CD4-positive, alpha-beta T cell treated with Interleukin-17A for 1 hour (primary cell): ENCODE results near the gene HMGXB3.
"Not testable (repeated sequence)": the region's sequence is repeated elsewhere in the genome, so short reads cannot be mapped to it uniquely, and the experiment has no call there.

Experiments
- DNase-seq: peaks from one replicate; pipeline ENCODE4 v3.0.0-alpha.2; 2020

HMGXB3 gene

DNA sequence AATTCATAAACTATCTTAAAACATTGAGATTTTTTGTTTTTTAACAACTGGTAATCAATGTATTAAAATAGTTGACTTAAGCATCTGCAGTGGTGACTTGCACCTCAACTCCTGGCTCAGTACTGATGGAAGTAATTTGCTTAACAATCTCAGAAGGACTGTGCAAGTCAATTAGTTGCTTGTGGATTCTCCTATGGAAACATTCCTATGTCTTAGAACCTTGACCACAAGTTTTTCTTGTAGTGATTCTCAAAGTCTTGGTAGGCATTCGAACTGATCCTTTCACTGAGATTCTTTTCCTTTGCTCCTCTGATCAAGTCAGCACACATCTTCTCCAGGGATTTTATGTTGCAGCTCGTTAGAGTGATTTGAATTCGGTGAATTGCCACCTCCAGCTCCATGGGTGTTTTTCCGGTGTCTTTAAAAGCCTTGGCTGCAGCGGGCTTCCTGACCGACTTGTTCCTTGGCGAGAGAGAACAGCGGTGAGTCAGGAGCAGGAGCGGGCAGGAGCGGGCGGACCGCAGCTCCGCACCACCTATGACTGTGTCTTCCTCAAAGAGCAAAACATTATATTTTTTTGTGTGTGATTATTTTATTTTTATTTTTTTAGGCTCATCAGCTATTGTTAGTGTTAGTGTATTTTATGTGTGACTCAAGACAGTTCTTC is 21.1 kb downstream of the HMGXB3 start:
- DNase-seq = no peak

DNA sequence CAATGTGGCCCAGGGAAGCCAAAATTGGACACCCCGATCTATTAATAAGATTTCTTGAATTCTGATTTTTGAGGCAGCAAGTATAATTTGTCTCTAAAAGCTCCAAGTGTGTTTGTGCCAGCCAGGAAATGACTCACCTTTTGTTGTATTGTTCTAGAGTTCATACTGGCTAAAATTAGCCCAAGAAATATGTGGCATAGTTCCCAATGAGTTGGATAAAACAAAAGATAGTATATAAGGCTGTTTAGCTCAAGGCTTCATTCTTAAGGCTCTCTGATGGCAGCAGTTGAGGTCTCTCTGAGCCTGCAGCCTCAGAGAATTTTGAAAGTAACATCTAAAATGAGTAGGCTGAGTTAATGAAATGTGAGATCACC is 21.6 kb downstream of the HMGXB3 start:
- no peak for DNase-seq

DNA sequence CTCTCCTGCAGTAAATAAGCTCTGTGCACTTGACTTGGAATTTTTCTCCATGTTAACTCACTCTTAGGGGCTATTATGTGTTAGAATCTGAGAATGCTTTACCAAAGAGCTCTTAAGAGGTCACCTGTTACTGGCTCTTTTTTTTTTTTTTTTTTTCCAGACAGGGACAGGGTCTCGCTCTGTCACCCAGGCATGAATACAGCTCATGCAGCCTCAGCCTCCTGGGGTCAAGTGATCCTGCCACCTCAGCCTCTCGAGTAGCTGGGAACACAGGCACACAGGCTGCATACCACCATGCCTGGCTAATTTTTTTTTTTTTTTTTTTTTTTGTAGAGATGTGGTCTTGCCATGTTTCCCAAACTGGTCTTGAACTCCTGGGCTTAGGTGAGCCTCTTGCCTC is 22.1 kb downstream of the HMGXB3 start:
- no peak for DNase-seq

DNA sequence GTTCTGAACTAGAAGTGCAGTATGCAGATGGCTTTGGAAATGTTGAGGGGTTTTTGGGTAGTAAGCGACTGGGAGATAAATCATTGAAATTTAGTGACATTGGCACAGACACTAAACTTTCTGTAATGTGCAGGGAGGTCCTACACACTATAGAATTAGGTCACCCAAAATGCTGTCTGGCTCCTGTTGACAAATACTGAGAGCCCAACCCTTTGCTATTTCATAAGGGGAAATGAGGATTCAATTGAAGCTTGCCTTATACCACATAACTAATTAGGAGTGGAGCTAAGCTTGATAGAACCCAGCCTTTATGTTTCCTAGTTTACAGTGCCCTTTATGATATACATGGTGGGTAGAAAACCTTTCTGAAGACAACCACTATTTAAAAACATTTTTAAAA is 22.6 kb downstream of the HMGXB3 start:
- no peak for DNase-seq

DNA sequence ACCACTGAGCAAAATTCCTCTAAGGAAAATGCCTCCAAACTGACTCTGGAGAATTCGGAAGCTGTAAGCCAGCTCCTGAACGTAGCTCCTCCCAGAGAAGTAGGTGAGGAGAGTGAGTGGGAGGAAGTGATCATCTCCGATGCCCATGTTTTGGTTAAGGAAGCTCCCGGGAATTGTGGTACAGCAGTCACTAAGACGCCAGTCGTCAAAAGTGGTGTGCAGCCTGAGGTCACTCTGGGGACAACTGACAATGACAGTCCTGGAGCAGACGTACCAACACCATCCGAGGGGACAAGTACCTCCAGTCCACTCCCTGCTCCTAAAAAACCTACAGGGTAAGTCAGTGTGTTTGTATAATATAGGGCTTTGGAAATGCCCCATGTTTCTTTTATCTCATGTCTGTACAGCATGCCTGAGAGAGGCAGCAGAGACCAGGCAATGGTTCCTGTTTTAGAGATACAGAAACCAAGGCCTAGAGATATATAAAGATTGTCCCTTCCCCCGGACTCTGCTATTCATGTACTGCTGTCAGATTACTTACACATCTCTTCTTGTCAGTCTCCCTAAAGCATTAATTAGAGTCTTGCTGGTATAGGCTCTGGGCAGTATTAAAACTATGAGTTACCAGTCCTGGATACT is 23.9 kb downstream of the HMGXB3 start:
- no peak for DNase-seq

DNA sequence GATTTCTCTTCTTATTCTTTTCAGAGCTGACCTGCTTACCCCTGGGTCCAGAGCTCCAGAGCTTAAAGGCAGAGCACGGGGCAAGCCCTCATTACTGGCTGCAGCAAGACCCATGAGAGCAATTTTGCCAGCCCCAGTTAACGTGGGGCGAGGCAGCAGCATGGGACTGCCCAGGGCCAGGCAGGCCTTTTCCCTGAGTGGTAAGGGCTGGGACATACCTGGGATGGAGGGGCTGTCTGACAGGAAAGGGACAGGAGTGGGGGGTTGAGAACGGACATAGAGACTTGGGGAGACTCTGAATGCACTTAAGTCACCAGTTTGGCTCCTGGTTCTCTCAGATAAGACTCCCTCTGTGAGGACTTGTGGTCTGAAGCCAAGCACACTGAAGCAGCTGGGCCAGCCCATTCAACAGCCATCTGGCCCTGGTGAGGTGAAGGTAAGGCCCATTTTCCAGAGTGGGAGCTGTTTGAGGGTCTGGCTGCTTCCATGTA is 26.2 kb downstream of the HMGXB3 start:
- DNase-seq = no peak

DNA sequence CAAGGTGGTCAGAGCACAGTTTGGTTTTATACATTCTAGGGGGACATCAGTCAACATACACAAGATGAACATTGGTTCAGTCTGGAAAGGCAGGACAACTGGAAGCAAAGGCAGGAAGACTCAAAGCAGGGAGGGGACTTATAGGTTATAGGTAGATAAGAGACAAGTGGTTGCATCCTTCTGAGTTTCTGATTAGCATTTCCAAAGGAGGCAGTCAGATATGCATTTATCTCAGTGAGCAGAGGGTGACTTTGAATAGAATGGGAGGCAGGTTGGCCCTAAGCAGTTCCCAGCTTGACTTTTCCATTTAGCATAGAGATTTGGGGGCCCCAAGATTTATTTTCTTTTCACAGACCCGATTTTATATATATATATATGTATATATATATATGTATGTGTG is 27.5 kb downstream of the HMGXB3 start:
- not testable (repeated sequence) for DNase-seq

DNA sequence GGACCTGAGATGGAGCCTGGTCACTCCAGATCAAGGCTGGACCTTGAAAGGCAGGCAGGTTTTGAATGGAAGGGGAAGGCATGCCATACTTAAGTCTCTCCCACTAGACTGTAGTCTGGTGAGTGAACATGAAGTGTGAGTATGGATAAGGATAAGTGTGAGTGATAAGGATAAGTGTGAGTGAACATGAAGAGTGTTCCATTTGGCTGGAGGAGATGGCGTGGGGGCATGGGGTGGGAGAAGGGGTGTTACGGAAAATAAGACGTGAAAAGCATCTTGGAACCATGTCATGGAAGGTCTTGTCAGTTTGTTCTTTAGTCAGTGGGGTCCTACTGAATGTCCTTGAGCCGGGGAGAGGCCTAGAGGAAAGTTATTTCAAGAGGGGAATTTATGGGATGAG is 32.8 kb downstream of the HMGXB3 start:
- no peak for DNase-seq

DNA sequence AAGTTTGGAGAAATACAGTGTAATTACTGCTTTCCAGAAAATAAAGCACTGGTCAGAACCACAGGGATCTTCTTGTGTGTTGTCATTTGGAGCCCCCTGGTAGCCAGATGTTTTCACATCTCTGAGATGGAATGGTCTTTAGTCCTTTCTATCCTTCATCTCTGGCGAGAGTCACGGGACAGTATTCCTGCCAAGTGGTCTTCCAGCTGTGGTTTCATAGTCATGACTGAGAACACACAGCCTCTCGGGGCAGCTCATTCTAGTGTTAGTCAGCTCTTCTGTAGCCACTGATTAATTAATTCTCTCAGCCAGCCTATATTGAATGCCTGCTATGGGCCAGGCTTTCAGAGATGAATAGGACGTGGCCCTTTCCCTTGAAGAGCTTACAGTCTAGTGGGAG is 34.1 kb downstream of the HMGXB3 start:
- no peak for DNase-seq

DNA sequence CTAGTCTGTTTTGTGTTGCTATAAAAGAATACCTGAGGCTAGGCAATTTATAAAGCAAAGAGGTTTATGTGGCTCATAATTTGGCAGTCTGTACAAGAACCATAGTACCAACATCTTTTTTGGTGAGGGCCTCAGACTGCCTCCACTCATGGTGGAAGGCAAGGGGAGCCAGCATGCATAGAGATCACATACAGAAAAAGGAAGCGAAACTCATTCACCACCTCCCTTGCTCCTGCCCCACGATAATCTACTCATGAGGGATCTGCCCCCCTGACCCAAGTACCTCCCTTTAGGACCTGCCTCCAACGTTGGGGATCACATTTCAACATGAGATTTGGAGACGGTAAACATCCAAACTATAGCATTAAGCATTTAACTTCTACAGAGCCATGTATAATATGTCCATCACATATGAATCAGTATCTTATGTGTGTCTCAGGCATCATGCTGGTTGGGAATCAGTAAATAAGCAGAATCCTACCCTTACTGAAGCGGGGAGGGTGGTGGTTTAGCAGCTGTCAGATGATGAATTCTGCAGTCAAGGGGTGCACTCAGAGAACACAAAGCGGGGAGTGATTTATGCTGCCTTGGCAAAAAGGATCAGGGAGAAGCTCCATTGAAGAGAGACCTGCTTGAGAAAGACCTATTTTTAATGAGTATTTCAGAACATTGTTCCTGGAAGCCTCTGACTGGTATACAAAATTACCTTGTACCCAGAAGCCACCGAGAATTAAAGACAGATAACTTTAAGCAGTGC is 34.8 kb downstream of the HMGXB3 start:
- no peak for DNase-seq

DNA sequence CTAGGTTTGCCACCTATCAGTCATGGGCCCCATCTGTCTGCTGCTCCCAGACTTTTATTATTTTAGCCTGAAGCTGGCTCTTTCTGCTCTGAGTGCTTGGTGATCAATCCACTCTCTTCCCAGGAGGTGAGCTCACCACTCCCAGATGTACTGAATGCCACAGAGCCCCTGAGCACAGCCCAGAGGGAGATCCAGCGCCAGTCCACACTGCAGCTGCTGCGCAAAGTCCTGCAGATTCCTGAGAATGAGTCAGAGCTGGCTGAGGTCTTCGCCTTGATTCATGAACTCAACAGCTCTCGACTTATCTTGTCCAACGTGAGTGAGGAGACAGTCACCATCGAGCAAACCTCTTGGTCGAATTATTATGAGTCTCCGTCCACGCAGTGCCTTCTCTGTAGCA is 36.0 kb downstream of the HMGXB3 start:
- no peak for DNase-seq

DNA sequence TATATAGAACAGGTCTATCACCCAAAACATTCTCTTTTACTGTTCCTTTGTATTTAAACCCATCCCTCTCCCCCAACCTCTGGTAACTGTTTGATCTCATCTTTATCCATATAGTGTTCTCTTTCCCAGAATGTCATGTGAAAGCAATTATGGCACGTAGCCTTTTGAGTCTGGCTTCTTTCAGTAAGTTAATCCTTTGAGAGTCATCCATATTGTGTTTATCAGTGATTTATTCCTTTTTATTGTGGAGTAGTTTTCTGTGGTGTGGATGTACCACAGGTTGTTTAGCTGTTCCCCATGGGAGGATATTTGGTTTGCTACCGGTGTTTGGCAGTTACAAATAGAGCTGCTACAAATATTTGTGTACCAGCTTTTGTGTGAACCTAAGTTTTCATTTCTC is 38.0 kb downstream of the HMGXB3 start:
- no peak for DNase-seq

DNA sequence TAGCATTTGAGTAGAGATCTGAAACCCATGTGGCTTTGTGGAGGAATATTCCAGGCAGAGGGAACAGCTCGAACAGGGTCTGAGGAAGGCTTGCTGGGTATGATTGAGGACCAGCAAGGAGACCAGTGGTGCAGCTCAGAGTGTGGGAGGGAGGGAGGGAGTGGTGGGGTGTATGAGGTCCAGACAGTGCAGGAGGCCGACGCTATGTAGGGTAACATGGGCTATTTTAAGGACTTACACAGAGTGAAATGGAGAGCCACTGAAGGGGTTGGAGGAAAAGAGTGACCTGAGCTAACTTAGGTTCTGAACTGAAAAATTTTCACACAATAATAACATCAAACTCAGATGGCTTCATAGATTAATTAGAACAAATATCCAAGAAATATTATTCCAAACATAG is 41.9 kb downstream of the HMGXB3 start:
- no peak for DNase-seq

DNA sequence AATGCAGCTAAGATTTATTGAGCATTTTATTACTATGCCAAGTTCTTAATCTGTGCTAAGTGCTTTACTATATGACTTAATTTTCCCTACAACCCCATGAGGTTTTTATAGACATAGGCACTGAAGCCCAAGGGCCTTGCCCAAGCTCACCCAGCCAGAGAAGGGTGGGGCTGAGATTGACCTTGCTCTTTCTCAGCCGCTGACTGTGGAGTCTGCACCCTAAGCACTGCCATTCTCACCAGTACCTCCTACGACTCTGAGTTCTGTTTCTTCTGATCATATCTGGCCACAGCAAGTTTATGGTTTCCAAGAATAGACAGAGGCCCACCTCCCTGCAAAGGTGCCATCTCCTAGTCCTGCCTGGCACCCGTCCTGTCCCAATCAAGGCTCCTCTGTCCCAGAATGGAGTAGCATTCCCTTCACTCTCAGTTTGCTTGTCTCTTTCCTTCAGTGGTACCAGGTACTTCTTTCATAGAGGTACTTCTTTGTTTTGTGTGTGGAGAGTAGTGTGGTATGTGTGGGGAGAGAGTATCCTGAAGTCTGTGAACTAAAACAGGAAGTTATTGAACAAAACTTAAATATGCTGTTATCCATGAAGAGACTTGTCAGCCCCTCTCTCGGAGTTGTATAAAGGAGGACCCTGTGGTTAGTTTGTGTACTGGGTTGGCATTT is 43.3 kb downstream of the HMGXB3 start:
- DNase-seq = no peak

DNA sequence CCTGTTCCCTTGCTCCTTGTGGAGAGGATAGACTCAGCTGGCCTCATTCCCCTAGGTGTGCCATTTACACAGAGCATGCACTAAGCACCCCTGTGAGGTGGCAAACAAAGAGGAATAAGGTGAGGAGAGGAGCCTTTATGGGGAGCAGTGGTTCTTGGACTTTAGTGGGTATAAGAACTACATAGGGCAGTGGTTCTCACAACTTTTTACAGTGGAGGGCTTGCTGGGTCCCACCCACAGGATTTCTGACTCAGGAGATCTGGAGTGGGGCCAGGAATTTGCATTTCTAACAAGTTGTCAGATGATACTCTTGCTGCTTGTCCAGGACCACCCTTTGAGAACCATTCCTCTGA is 43.8 kb downstream of the HMGXB3 start:
- DNase-seq = no peak

DNA sequence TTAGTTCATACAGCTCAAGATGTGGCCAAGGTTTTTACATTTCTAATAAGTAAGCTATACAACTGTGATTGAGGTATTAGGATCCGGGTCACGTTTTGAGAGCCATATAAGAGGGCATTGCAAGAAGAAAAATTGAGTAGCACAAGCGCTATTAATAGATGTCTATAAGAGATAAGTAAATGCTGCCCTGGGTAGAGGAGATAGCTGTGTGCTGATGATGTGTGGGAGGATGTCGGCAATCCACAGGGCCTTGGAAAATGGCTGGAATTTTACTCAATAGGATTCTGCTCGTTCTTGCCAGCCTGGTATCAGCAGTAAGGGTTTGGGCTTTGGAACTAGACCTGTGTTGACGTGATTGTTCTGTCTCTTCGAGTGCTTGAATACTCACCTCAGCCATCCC is 44.2 kb downstream of the HMGXB3 start:
- DNase-seq = no peak

DNA sequence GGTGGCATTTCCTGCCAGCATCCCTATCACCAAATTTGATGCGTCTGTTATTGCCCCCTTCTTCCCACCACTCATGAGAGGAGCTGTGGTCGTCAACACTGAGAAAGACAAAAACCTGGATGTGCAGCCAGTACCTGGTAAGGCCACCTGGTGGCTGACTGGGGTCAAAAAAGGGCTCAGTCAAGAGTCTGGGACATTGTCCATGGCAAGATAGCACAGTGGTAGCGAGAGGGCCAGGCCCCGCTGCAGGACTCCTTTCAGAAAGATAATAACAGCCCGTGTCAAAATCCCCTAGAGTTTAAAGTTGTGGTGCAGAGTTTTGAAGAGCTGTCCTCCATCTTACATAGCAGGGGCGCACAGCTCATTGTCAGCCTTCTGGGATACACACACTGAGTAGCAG is 45.0 kb downstream of the HMGXB3 start:
- no peak for DNase-seq

DNA sequence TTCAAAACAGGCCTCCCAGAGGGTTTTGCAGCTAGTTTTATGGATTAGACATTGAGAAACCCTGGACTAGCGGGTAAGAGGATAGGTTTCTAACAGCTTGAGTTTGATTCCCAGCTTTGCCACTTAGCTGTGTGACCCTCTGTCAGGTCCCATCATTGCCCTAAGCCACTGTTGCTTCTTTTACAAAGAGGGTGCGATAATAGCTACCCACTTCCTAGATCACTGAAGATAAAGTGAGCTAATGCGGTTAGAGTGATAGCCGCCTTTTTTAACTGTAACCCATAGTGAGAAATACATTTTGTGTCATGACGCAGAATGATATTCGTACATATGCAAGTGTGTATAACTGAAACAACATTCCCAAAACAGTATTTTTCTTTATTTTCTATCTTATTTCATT is 45.5 kb downstream of the HMGXB3 start:
- peak; percentile 60 for DNase-seq

DNA sequence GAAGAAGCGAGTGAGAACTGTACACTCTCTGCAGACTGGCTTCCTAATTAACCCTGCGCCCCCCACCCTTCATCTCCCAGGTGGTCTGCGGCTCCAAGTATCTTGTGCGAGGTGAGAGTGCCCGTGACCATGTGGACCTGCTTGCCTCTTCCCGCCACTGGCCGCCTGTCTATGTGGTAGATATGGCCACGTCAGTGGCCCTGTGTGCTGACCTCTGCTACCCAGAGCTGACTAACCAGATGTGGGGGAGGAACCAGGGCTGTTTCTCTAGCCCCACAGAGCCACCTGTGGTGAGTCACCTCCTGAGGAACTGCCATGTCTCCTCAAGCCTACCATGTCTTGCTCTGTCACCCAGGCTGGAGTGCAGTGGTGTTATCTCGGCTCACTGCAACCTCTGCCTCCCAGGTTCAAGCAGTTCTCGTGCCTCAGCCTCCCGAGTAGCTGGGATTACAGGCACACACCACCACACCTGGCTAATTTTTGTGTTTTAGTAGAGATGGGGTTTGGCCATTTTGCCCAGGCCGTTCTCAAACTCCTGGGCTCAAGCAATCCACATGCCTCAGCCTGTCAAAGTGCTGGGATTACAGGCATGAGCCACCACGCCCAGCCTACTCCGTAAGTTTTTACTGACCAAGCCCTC is 49.8 kb downstream of the HMGXB3 start:
- not testable (repeated sequence) for DNase-seq

DNA sequence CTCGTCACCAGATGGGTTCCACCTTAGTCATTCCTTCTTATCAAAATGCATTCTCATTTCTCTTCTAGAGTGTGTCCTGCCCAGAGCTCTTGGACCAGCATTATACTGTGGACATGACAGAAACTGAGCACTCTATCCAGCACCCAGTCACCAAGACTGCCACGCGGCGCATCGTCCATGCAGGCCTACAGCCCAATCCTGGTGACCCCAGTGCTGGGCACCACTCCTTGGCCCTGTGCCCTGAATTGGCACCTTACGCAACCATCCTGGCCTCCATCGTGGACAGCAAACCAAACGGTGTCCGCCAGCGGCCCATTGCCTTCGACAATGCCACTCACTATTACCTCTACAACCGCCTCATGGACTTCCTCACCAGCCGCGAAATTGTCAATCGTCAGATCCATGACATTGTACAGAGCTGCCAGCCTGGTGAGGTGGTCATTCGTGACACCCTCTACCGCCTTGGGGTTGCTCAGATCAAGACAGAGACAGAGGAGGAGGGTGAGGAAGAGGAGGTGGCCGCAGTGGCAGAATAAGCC is 51.2 kb downstream of the HMGXB3 start:
- no peak for DNase-seq

DNA sequence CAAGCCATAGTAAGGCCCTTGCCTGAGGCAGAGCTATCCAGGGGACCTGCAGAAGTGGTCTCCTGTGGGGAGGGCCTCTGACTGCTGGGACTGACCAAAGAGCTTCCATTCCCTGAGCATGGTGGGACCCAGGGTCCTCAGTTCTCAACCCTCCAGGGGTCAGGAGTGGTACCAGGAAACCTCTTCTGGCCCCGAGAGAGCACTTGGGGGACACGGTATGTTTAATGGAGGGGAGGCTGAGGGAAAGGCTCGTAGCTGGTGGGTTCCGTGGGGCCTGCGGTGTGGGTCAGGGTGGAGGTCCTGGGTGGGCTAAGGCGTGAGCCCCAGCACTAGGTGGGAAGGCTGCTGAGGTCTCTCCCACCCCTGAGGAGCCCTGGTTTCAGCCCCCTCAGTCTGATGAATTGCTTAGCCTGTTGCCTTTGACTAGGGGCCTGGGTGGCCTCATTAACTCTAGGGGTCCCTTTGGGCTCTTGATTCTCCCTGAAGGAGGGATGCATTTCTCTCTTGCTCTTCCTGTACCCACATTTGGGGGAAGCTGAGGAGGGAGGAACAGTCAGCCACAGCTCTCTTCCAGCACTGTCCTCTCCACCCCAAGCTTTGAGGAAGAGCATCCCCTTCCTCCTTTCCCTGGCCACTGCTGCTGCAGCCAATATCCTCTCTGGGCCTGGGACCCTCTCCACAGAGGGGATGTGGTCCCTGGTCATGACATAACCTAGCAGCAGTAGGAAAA is 51.9 kb downstream of the HMGXB3 start:
- no peak for DNase-seq
